ENCODE data around the gene PPP1R12C. TPM values are rescaled to one million over a fixed set of nuclear protein-coding genes. Genes with fewer than 3 reads are reported as not detected.

PPP1R12C gene
- polyA plus RNA-seq, 2 donors = 77.7 to 100 TPM

DNA sequence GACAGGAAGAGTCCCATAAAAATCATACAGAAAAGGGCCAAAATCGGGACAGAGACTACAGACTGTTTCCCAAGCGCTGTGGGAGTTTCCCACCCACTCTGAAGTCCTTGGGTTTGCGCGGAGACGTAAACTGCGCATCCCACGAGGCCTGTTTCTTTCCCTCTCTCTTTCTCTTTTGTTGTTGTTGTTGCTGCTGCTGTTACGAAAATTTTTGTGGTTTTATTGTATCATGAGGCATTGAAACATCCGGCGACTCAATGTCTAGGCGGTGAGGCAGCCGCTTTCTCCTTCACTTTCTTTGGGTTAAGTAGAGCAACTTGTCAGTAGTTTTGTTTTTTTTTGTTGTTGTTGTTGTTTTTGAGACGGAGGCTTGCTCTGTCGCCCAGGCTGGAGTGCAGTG, 1.6 kb upstream of the PPP1R12C start:
- 81 to 83% methylated on average over 14 of the region's 14 CpGs for WGBS, 2 donors
- Histone ChIP-seq H3K9me3 (ENCODE audit: control insufficient read depth in 2 of 2, insufficient read depth in 1 of 2, low read depth in 1 of 2, low read length in 1 of 2) (no peaks in the 10 kb centered on the region), H3K4me1 (ENCODE audit: control insufficient read depth in 2 of 2, insufficient read depth in 2 of 2, low read length in 1 of 2) (peaks cover 10 to 17% of the 10 kb centered on the region in 2 donors), H3K36me3 (ENCODE audit: control insufficient read depth in 2 of 2, insufficient read depth in 2 of 2, low read length in 1 of 2) (no peaks in the 10 kb centered on the region), H3K4me3 (ENCODE audit: low read depth in 1 of 2, low read length in 2 of 2) (no peak overlapping the region), H3K27ac (ENCODE audit: low read depth in 2 of 2, low read length in 1 of 2) (no peak overlapping the region), H3K27me3 (ENCODE audit: control insufficient read depth in 1 of 2, insufficient read depth in 2 of 2, low read length in 2 of 2) (no peaks in the 10 kb centered on the region)

DNA sequence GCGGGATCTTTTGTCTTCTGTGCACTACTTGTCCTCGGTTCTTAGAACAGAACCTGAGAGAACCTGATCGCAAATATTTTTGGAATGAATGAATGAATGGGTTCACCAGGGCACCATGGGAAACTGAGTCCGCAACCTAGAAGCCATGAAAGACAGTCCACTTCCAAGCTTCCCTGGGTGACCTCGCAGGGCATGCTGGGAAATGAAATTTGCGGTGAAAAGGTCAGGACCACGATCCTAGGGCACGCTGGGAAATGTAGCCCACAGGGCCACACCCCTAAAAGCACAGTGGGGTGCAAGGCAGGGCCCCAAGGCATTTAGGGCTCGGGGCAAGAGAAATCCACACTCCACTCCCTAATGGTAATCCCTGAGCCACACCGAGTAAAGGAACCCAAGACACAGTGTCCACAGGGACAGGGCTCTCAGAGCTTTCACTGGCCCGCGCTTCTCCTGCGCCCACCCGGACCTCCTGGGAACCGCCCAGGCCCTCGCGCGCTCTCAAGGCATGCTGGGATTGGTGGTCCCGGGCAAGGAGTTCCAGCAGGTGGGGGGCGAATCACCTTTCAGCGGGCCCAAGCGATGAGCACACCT, 1.1 kb upstream of the PPP1R12C start:
- H3K27ac ChIP-seq (ENCODE audit: low read depth in 2 of 2, low read length in 1 of 2) = peak overlapping the region; percentile 76 to 87
- H3K4me3 ChIP-seq (ENCODE audit: low read depth in 1 of 2, low read length in 2 of 2) = peak overlapping the region; percentile 54 to 97
- H3K27me3 ChIP-seq (ENCODE audit: control insufficient read depth in 1 of 2, insufficient read depth in 2 of 2, low read length in 2 of 2) = no peaks in the 10 kb centered on the region
- WGBS, 2 donors = 23 to 27% methylated on average over 22 of the region's 22 CpGs
- peaks cover 13 to 17% of the 10 kb centered on the region in 2 donors for H3K4me1 ChIP-seq (ENCODE audit: control insufficient read depth in 2 of 2, insufficient read depth in 2 of 2, low read length in 1 of 2)
- H3K36me3 ChIP-seq (ENCODE audit: control insufficient read depth in 2 of 2, insufficient read depth in 2 of 2, low read length in 1 of 2) = no peaks in the 10 kb centered on the region
- H3K9me3 ChIP-seq (ENCODE audit: control insufficient read depth in 2 of 2, insufficient read depth in 1 of 2, low read depth in 1 of 2, low read length in 1 of 2) = no peaks in the 10 kb centered on the region

DNA sequence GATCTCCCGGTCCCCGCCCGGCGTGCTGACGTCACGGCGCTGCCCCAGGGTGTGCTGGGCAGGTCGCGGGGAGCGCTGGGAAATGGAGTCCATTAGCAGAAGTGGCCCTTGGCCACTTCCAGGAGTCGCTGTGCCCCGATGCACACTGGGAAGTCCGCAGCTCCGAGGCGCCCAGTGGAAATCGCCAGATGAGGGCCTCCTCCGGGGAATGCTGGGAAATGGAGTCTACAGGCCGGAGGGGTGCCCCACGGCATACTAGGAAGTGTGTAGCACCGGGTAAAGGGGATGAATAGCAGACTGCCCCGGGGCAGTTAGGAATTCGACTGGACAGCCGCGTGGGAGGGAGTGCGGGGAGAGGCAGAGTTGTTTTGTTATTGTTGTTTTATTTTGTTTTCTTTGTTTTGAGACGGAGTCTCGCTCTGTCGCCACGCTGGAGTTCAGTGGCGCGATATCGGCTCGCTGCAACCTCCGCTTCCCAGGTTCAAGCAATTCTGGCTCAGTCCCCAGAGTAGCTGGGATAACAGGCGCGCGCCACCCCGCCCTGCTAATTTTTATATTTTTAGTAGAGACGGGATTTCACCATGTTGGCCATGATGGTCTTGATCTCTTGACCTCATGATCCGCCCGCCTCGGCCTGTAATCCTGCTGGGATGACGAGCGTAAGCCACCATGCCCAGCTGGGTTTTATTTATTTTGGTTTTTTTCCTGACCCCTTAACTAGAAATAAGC, 390 bp upstream of the PPP1R12C start:
- no peaks in the 10 kb centered on the region for H3K9me3 ChIP-seq (ENCODE audit: control insufficient read depth in 2 of 2, insufficient read depth in 1 of 2, low read depth in 1 of 2, low read length in 1 of 2)
- H3K4me3 ChIP-seq (ENCODE audit: low read depth in 1 of 2, low read length in 2 of 2) = peak overlapping the region; percentile 54 to 97
- peak overlapping the region; percentile 87 for H3K27ac ChIP-seq (ENCODE audit: low read depth in 2 of 2, low read length in 1 of 2)
- peaks cover 13 to 21% of the 10 kb centered on the region in 2 donors for H3K4me1 ChIP-seq (ENCODE audit: control insufficient read depth in 2 of 2, insufficient read depth in 2 of 2, low read length in 1 of 2)
- H3K36me3 ChIP-seq (ENCODE audit: control insufficient read depth in 2 of 2, insufficient read depth in 2 of 2, low read length in 1 of 2) = no peaks in the 10 kb centered on the region
- no peaks in the 10 kb centered on the region for H3K27me3 ChIP-seq (ENCODE audit: control insufficient read depth in 1 of 2, insufficient read depth in 2 of 2, low read length in 2 of 2)
- WGBS, 2 donors = 1% methylated on average over 43 to 44 of the region's 44 CpGs

DNA sequence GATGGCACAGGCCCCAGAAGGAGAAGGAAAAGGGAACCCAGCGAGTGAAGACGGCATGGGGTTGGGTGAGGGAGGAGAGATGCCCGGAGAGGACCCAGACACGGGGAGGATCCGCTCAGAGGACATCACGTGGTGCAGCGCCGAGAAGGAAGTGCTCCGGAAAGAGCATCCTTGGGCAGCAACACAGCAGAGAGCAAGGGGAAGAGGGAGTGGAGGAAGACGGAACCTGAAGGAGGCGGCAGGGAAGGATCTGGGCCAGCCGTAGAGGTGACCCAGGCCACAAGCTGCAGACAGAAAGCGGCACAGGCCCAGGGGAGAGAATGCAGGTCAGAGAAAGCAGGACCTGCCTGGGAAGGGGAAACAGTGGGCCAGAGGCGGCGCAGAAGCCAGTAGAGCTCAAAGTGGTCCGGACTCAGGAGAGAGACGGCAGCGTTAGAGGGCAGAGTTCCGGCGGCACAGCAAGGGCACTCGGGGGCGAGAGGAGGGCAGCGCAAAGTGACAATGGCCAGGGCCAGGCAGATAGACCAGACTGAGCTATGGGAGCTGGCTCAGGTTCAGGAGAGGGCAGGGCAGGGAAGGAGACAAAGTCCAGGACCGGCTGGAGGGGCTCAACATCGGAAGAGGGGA, 1.1 kb downstream of the PPP1R12C start:
- peaks cover 13 to 24% of the 10 kb centered on the region in 2 donors for H3K4me1 ChIP-seq (ENCODE audit: control insufficient read depth in 2 of 2, insufficient read depth in 2 of 2, low read length in 1 of 2)
- H3K4me3 ChIP-seq (ENCODE audit: low read depth in 1 of 2, low read length in 2 of 2) = peak overlapping the region; percentile 84 to 97
- WGBS, 2 donors = 0 to 1% methylated on average over 25 of the region's 25 CpGs
- no peaks in the 10 kb centered on the region for H3K27me3 ChIP-seq (ENCODE audit: control insufficient read depth in 1 of 2, insufficient read depth in 2 of 2, low read length in 2 of 2)
- H3K9me3 ChIP-seq (ENCODE audit: control insufficient read depth in 2 of 2, insufficient read depth in 1 of 2, low read depth in 1 of 2, low read length in 1 of 2) = no peaks in the 10 kb centered on the region
- peaks cover 0 to 9% of the 10 kb centered on the region in 2 donors for H3K36me3 ChIP-seq (ENCODE audit: control insufficient read depth in 2 of 2, insufficient read depth in 2 of 2, low read length in 1 of 2)
- peak overlapping the region; percentile 87 to 91 for H3K27ac ChIP-seq (ENCODE audit: low read depth in 2 of 2, low read length in 1 of 2)

DNA sequence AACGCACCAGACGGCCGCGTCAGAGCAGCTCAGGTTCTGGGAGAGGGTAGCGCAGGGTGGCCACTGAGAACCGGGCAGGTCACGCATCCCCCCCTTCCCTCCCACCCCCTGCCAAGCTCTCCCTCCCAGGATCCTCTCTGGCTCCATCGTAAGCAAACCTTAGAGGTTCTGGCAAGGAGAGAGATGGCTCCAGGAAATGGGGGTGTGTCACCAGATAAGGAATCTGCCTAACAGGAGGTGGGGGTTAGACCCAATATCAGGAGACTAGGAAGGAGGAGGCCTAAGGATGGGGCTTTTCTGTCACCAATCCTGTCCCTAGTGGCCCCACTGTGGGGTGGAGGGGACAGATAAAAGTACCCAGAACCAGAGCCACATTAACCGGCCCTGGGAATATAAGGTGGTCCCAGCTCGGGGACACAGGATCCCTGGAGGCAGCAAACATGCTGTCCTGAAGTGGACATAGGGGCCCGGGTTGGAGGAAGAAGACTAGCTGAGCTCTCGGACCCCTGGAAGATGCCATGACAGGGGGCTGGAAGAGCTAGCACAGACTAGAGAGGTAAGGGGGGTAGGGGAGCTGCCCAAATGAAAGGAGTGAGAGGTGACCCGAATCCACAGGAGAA, 1.9 kb downstream of the PPP1R12C start:
- Histone ChIP-seq H3K27ac (ENCODE audit: low read depth in 2 of 2, low read length in 1 of 2) (peak overlapping the region; percentile 87 to 91), H3K36me3 (ENCODE audit: control insufficient read depth in 2 of 2, insufficient read depth in 2 of 2, low read length in 1 of 2) (peaks cover 0 to 9% of the 10 kb centered on the region in 2 donors), H3K4me1 (ENCODE audit: control insufficient read depth in 2 of 2, insufficient read depth in 2 of 2, low read length in 1 of 2) (peaks cover 13 to 24% of the 10 kb centered on the region in 2 donors), H3K9me3 (ENCODE audit: control insufficient read depth in 2 of 2, insufficient read depth in 1 of 2, low read depth in 1 of 2, low read length in 1 of 2) (no peaks in the 10 kb centered on the region), H3K4me3 (ENCODE audit: low read depth in 1 of 2, low read length in 2 of 2) (peak overlapping the region in 1 of 2 donors; percentile 97), H3K27me3 (ENCODE audit: control insufficient read depth in 1 of 2, insufficient read depth in 2 of 2, low read length in 2 of 2) (no peaks in the 10 kb centered on the region)
- 55 to 68% methylated on average over 13 of the region's 13 CpGs for WGBS, 2 donors

DNA sequence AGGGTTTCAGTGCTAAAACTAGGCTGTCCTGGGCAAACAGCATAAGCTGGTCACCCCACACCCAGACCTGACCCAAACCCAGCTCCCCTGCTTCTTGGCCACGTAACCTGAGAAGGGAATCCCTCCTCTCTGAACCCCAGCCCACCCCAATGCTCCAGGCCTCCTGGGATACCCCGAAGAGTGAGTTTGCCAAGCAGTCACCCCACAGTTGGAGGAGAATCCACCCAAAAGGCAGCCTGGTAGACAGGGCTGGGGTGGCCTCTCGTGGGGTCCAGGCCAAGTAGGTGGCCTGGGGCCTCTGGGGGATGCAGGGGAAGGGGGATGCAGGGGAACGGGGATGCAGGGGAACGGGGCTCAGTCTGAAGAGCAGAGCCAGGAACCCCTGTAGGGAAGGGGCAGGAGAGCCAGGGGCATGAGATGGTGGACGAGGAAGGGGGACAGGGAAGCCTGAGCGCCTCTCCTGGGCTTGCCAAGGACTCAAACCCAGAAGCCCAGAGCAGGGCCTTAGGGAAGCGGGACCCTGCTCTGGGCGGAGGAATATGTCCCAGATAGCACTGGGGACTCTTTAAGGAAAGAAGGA, 2.8 kb downstream of the PPP1R12C start:
- 83 to 87% methylated on average over 9 of the region's 9 CpGs for WGBS, 2 donors

DNA sequence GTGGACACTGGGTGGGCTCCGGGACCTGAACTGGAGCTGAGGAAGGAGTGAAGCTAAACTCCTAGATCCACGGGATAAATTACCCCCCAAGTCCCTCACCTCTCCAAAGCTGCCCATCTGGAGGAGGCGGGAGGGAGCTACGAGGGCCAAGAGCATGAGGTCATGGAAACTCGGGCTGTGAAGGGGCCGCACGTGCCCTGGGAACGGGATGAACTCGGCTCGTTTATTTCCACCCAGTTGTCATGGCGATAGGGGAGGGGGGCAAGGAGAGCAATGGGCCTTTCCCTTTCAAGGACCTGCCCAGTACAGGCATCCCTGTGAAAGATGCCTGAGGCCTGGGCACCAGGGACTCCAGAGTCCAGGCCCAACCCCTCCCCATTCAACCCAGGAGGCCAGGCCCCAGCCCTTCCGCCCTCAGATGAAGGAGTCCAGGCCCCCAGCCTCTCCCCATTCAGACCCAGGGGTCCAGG, 3.8 kb downstream of the PPP1R12C start:
- Histone ChIP-seq H3K36me3 (ENCODE audit: control insufficient read depth in 2 of 2, insufficient read depth in 2 of 2, low read length in 1 of 2) (peaks cover 0 to 23% of the 10 kb centered on the region in 2 donors), H3K4me1 (ENCODE audit: control insufficient read depth in 2 of 2, insufficient read depth in 2 of 2, low read length in 1 of 2) (peaks cover 11 to 24% of the 10 kb centered on the region in 2 donors), H3K27ac (ENCODE audit: low read depth in 2 of 2, low read length in 1 of 2) (peak overlapping the region; percentile 86 to 87), H3K9me3 (ENCODE audit: control insufficient read depth in 2 of 2, insufficient read depth in 1 of 2, low read depth in 1 of 2, low read length in 1 of 2) (no peaks in the 10 kb centered on the region), H3K27me3 (ENCODE audit: control insufficient read depth in 1 of 2, insufficient read depth in 2 of 2, low read length in 2 of 2) (no peaks in the 10 kb centered on the region), H3K4me3 (ENCODE audit: low read depth in 1 of 2, low read length in 2 of 2) (no peak overlapping the region)
- whole genome bisulfite sequencing, 2 donors = 28 to 37% methylated on average over 12 of the region's 12 CpGs

More for the DNA sequence above, 2.8 kb downstream of the PPP1R12C start:
- peak overlapping the region; percentile 86 to 87 for H3K27ac ChIP-seq (ENCODE audit: low read depth in 2 of 2, low read length in 1 of 2)
- H3K4me3 ChIP-seq (ENCODE audit: low read depth in 1 of 2, low read length in 2 of 2) = no peak overlapping the region
- H3K36me3 ChIP-seq (ENCODE audit: control insufficient read depth in 2 of 2, insufficient read depth in 2 of 2, low read length in 1 of 2) = peaks cover 0 to 17% of the 10 kb centered on the region in 2 donors
- H3K27me3 ChIP-seq (ENCODE audit: control insufficient read depth in 1 of 2, insufficient read depth in 2 of 2, low read length in 2 of 2) = no peaks in the 10 kb centered on the region
- H3K4me1 ChIP-seq (ENCODE audit: control insufficient read depth in 2 of 2, insufficient read depth in 2 of 2, low read length in 1 of 2) = peaks cover 13 to 24% of the 10 kb centered on the region in 2 donors
- H3K9me3 ChIP-seq (ENCODE audit: control insufficient read depth in 2 of 2, insufficient read depth in 1 of 2, low read depth in 1 of 2, low read length in 1 of 2) = no peaks in the 10 kb centered on the region

DNA sequence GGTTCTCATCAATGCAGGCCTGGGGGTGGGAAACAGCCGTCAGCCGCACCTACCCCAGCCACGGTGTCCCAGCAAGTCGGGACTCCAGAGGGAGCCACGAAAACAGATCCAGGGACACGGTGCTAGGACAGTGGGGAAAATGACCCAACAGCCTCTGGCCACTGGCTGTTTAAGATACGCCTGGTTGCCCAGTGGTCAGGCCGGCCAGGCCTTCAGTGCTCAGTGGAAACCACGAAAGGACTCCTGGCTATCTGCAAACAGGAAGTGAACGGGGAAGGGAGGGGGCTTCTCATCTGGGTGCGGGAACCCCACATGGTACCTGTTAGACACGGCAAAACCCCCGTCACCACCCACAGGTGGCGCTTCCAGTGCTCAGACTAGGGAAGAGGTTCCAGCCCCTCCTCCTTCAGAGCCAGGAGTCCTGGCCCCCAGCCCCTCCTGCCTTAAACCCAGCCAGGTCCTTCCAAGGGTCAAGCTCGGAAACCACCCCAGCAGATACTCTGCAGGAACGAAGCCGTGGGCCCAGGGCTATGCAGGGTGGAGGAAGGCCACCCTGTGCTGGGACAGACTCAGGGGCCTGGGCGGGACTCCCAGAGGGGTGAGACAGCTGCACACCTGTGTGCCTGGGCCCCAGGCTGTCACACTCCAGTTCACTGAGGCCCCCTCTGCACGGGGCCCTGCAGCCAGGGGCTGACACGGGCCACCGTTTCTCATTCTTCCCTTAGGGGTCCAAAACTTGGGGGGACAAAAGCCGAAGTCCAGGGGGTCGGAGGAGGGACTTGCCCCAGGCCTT, 4.5 kb downstream of the PPP1R12C start:
- Histone ChIP-seq H3K36me3 (ENCODE audit: control insufficient read depth in 2 of 2, insufficient read depth in 2 of 2, low read length in 1 of 2) (peaks cover 0 to 23% of the 10 kb centered on the region in 2 donors), H3K27me3 (ENCODE audit: control insufficient read depth in 1 of 2, insufficient read depth in 2 of 2, low read length in 2 of 2) (no peaks in the 10 kb centered on the region), H3K4me1 (ENCODE audit: control insufficient read depth in 2 of 2, insufficient read depth in 2 of 2, low read length in 1 of 2) (peaks cover 11 to 22% of the 10 kb centered on the region in 2 donors), H3K9me3 (ENCODE audit: control insufficient read depth in 2 of 2, insufficient read depth in 1 of 2, low read depth in 1 of 2, low read length in 1 of 2) (no peaks in the 10 kb centered on the region), H3K4me3 (ENCODE audit: low read depth in 1 of 2, low read length in 2 of 2) (no peak overlapping the region), H3K27ac (ENCODE audit: low read depth in 2 of 2, low read length in 1 of 2) (peak overlapping the region; percentile 78 to 86)
- 64 to 68% methylated on average over 23 of the region's 23 CpGs for WGBS, 2 donors
